ENCODE results near the gene TAB3. TPM values are rescaled to one million over a fixed set of nuclear protein-coding genes. Genes with fewer than 3 reads are reported as not detected.

Gene TAB3
- total RNA-seq, 1 experiment from 2014 or later = 13.5 TPM

DNA sequence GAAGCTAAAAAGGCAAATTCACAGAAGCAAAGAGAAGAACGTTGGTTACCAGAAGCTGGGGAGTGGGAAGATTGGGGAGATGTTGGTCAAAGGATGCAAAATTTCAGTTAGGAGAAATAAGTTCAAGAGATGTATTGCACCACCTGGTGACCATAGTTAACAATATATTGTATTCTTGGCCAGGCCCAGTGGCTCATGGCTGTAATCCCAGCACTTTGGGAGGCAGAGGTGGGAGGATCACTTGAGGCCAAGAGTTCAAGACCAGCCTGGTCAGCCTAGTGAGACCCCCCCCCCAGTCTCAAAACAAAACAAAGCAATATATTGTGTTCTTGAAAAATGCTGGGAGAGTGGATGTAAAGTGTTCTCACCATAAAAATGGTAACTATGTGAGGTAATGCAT is 67.9 kb downstream of the TAB3 start:
- no peak overlapping the region for H3K4ac ChIP-seq (ENCODE audit: low read depth, low read length)
- no CpG with 5 or more reads among the region's 1 CpG for WGBS (ENCODE audit: extremely low coverage, insufficient read length, low lambda C conversion rate)
- H2BK20ac ChIP-seq (ENCODE audit: low read depth, low read length, poor library complexity, severe bottlenecking) = no peak overlapping the region
- Mint-ChIP-seq H3K27ac (no peak overlapping the region), H3K9me3 (peaks cover 50 to 51% of the 10 kb centered on the region in 2 experiments), H3K36me3 (ENCODE audit: insufficient read depth in 1 of 3, low read depth in 3 of 3) (peaks cover 0 to 3% (median 0%) of the 10 kb centered on the region in 3 experiments; a peak in 1 of 7 replicates), H3K4me1 (peaks cover 9 to 13% of the 10 kb centered on the region in 2 experiments), H3K4me3 (no peak overlapping the region), H3K27me3 (ENCODE audit: low read depth) (no peaks in the 10 kb centered on the region)
- H4K5ac ChIP-seq (ENCODE audit: insufficient read length, low read depth, low read length) = no peak overlapping the region
- no peak overlapping the region for H4K91ac ChIP-seq (ENCODE audit: insufficient read length, low read depth, low read length)
- H2BK12ac ChIP-seq (ENCODE audit: insufficient read length, low read depth, low read length) = no peak overlapping the region
- H3K9ac ChIP-seq (ENCODE audit: extremely low read depth, insufficient read length, low read length) = no peak overlapping the region
- no peaks in the 10 kb centered on the region for H3K4me1 ChIP-seq (ENCODE audit: insufficient read depth, low read length)
- H2BK120ac ChIP-seq (ENCODE audit: low read depth, low read length, poor library complexity, severe bottlenecking) = no peak overlapping the region
- H3K27me3 ChIP-seq (ENCODE audit: insufficient read depth, low read length) = no peaks in the 10 kb centered on the region
- no peak overlapping the region for H3K18ac ChIP-seq (ENCODE audit: insufficient read length, low read depth, low read length)
- H3K56ac ChIP-seq (ENCODE audit: insufficient read length, low read depth, low read length) = no peak overlapping the region
- no peaks in the 10 kb centered on the region for H4K20me1 ChIP-seq (ENCODE audit: control insufficient read depth, insufficient read depth, insufficient read length)
- H3K23me2 ChIP-seq (ENCODE audit: insufficient read length, low read depth, low read length, poor library complexity, severe bottlenecking) = no peaks in the 10 kb centered on the region
- H3K4me2 ChIP-seq (ENCODE audit: insufficient read depth, insufficient read length, low read length) = no peak overlapping the region
- no peak overlapping the region for H3K23ac ChIP-seq (ENCODE audit: insufficient read length, low read depth, low read length)
- no peaks in the 10 kb centered on the region for H3K79me1 ChIP-seq (ENCODE audit: insufficient read depth, low read depth, low read length, poor library complexity, severe bottlenecking)
- no peak overlapping the region for H2AK5ac ChIP-seq (ENCODE audit: insufficient read length, low read length)
- H4K8ac ChIP-seq (replicated peaks; ENCODE audit: insufficient read length, low read depth, low read length) = no peak overlapping the region
- H3K9me3 ChIP-seq (ENCODE audit: control insufficient read depth, low read depth, low read length) = no peaks in the 10 kb centered on the region
- H3K79me2 ChIP-seq (ENCODE audit: insufficient read depth, low read length) = no peaks in the 10 kb centered on the region
- H3K14ac ChIP-seq (ENCODE audit: insufficient read depth, low read length) = no peak overlapping the region
- no peak for DNase-seq
- H2AFZ ChIP-seq (ENCODE audit: low read length) = no peak overlapping the region
- no peak overlapping the region for H3T11ph ChIP-seq (ENCODE audit: low read length)
- TF ChIP-seq, protein P1, sequence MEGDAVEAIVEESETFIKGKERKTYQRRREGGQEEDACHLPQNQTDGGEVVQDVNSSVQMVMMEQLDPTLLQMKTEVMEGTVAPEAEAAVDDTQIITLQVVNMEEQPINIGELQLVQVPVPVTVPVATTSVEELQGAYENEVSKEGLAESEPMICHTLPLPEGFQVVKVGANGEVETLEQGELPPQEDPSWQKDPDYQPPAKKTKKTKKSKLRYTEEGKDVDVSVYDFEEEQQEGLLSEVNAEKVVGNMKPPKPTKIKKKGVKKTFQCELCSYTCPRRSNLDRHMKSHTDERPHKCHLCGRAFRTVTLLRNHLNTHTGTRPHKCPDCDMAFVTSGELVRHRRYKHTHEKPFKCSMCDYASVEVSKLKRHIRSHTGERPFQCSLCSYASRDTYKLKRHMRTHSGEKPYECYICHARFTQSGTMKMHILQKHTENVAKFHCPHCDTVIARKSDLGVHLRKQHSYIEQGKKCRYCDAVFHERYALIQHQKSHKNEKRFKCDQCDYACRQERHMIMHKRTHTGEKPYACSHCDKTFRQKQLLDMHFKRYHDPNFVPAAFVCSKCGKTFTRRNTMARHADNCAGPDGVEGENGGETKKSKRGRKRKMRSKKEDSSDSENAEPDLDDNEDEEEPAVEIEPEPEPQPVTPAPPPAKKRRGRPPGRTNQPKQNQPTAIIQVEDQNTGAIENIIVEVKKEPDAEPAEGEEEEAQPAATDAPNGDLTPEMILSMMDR (conservative IDR thresholded peaks at IDR 0.05) = no peak; the same call in 2 of the 3 replicates
- no peak overlapping the region for H2BK5ac ChIP-seq (ENCODE audit: insufficient read length, low read length)
- H3K27ac ChIP-seq (ENCODE audit: insufficient read length, low read depth, low read length) = no peak overlapping the region
- H2BK15ac ChIP-seq (ENCODE audit: low read depth, low read length) = no peak overlapping the region

Measured in H9 (cell line).